H9 (cell line): ENCODE results near the gene ANKRD16. TPM values are rescaled to one million over a fixed set of nuclear protein-coding genes. Genes with fewer than 3 reads are reported as not detected.

Source experiments
- DNase-seq: peaks from one replicate; pipeline ENCODE4 v3.0.0-alpha.2; 2017
- H2AFZ ChIP-seq: one replicate; pipeline ENCODE4 v1.6.1; 2013; ENCODE audit warnings: mild to moderate bottlenecking, low read length, control low read depth, moderate library complexity
- H2AK5ac ChIP-seq: 2 replicates; pipeline ENCODE4 v1.6.1; 2013; ENCODE audit warnings: low read length, control low read depth, mixed read lengths; ENCODE audit not compliant: insufficient read length
- H2BK120ac ChIP-seq: one replicate; pipeline ENCODE4 v1.6.1; 2013; ENCODE audit warnings: low read depth, mild to moderate bottlenecking, low read length, control low read depth, inconsistent platforms; ENCODE audit not compliant: poor library complexity, severe bottlenecking
- H2BK12ac ChIP-seq: 2 replicates; pipeline ENCODE4 v1.6.1; 2013; ENCODE audit warnings: low read length, control low read depth, mixed read lengths, low read depth; ENCODE audit not compliant: insufficient read length
- H2BK15ac ChIP-seq: 2 replicates; pipeline ENCODE4 v1.6.1; 2013; ENCODE audit warnings: low read depth, low read length, control low read depth
- H2BK20ac ChIP-seq: one replicate; pipeline ENCODE4 v1.6.1; 2013; ENCODE audit warnings: low read depth, mild to moderate bottlenecking, low read length, control low read depth, inconsistent platforms; ENCODE audit not compliant: poor library complexity, severe bottlenecking
- H2BK5ac ChIP-seq: 2 replicates; pipeline ENCODE4 v1.6.1; 2013; ENCODE audit warnings: low read length, control low read depth, mixed read lengths; ENCODE audit not compliant: insufficient read length
- H3K14ac ChIP-seq: 2 replicates; pipeline ENCODE4 v1.6.1; 2013; ENCODE audit warnings: low read length, control low read depth; ENCODE audit not compliant: insufficient read depth
- H3K18ac ChIP-seq: 2 replicates; pipeline ENCODE4 v1.6.1; 2013; ENCODE audit warnings: low read depth, mild to moderate bottlenecking, mixed read lengths, low read length, control low read depth; ENCODE audit not compliant: insufficient read length
- H3K23ac ChIP-seq: 2 replicates; pipeline ENCODE4 v1.6.1; 2013; ENCODE audit warnings: low read length, control low read depth, mixed read lengths, low read depth; ENCODE audit not compliant: insufficient read length
- H3K23me2 ChIP-seq: 2 replicates; pipeline ENCODE4 v1.6.1; 2013; ENCODE audit warnings: low read depth, mild to moderate bottlenecking, mixed read lengths, low read length, control low read depth; ENCODE audit not compliant: insufficient read length, poor library complexity, severe bottlenecking
- H3K27ac ChIP-seq: 2 replicates; pipeline ENCODE4 v1.5.1; 2013; ENCODE audit warnings: low read length, control low read depth, mixed read lengths, low read depth; ENCODE audit not compliant: insufficient read length
- H3K27me3 ChIP-seq: 2 replicates; pipeline ENCODE4 v1.6.1; 2013; ENCODE audit warnings: low read length, control low read depth, inconsistent platforms; ENCODE audit not compliant: insufficient read depth
- H3K4ac ChIP-seq: 2 replicates; pipeline ENCODE4 v1.6.1; 2013; ENCODE audit warnings: low read depth, mild to moderate bottlenecking, control low read depth, inconsistent platforms, low read length, moderate library complexity
- H3K4me1 ChIP-seq: 2 replicates; pipeline ENCODE4 v1.6.1; 2013; ENCODE audit warnings: low read length, control low read depth, inconsistent platforms; ENCODE audit not compliant: insufficient read depth
- H3K4me2 ChIP-seq: 2 replicates; pipeline ENCODE4 v1.6.1; 2013; ENCODE audit warnings: low read length, control low read depth, mixed read lengths; ENCODE audit not compliant: insufficient read length, insufficient read depth
- H3K56ac ChIP-seq: 2 replicates; pipeline ENCODE4 v1.6.1; 2013; ENCODE audit warnings: low read depth, mild to moderate bottlenecking, mixed read lengths, low read length, control low read depth; ENCODE audit not compliant: insufficient read length
- H3K79me1 ChIP-seq: 2 replicates; pipeline ENCODE4 v1.6.1; 2013; ENCODE audit warnings: low read depth, mild to moderate bottlenecking, moderate library complexity, low read length, control low read depth, inconsistent platforms; ENCODE audit not compliant: insufficient read depth, poor library complexity, severe bottlenecking
- H3K79me2 ChIP-seq: 2 replicates; pipeline ENCODE4 v1.6.1; 2013; ENCODE audit warnings: low read length, control low read depth, inconsistent platforms; ENCODE audit not compliant: insufficient read depth
- H3K9ac ChIP-seq: 2 replicates; pipeline ENCODE4 v1.6.1; 2013; ENCODE audit warnings: low read length, control low read depth, mixed read lengths; ENCODE audit not compliant: insufficient read length; ENCODE audit errors: extremely low read depth
- H3K9me3 ChIP-seq: one replicate; pipeline ENCODE4 v1.6.1; 2013; ENCODE audit warnings: low read depth, low read length, inconsistent platforms; ENCODE audit not compliant: control insufficient read depth
- H3T11ph ChIP-seq: one replicate; pipeline ENCODE4 v1.6.1; 2013; ENCODE audit warnings: mild to moderate bottlenecking, low read length, control low read depth, inconsistent platforms
- H4K20me1 ChIP-seq: one replicate; pipeline ENCODE4 v1.6.1; 2013; ENCODE audit not compliant: control insufficient read depth, insufficient read length, insufficient read depth
- H4K5ac ChIP-seq: 2 replicates; pipeline ENCODE4 v1.6.1; 2013; ENCODE audit warnings: low read depth, mild to moderate bottlenecking, mixed read lengths, low read length, control low read depth; ENCODE audit not compliant: insufficient read length
- H4K8ac ChIP-seq: replicated peaks from 2 replicates; pipeline ENCODE4 v1.6.1; 2013; ENCODE audit warnings: low read length, control low read depth, mixed read lengths, low read depth; ENCODE audit not compliant: insufficient read length
- H4K91ac ChIP-seq: 2 replicates; pipeline ENCODE4 v1.6.1; 2013; ENCODE audit warnings: low read depth, mild to moderate bottlenecking, moderate library complexity, mixed read lengths, low read length, control low read depth; ENCODE audit not compliant: insufficient read length
- H3K27ac Mint-ChIP-seq, 3 experiments: 2 replicates in 2 of 3; 3 replicates in 1 of 3; pipeline ENCODE4 v1.8.0; 2020 to 2021; ENCODE audit warnings: mixed read lengths in 3 of 3, mild to moderate bottlenecking in 1 of 3, moderate library complexity in 1 of 3
- H3K27me3 Mint-ChIP-seq: 2 replicates; pipeline ENCODE4 v1.8.0; 2021; ENCODE audit warnings: low read depth, mild to moderate bottlenecking, moderate library complexity, mixed read lengths
- H3K36me3 Mint-ChIP-seq, 3 experiments: 2 replicates in 2 of 3; 3 replicates in 1 of 3; pipeline ENCODE4 v1.8.0; 2020 to 2021; ENCODE audit warnings: low read depth in 3 of 3, mixed read lengths in 3 of 3; ENCODE audit not compliant: insufficient read depth in 1 of 3
- H3K4me1 Mint-ChIP-seq, 2 experiments: 2 replicates each; pipeline ENCODE4 v1.8.0; 2020; ENCODE audit warnings: mixed read lengths in 2 of 2
- H3K4me3 Mint-ChIP-seq, 2 experiments: 2 replicates in 1 of 2; 3 replicates in 1 of 2; pipeline ENCODE4 v1.8.0; 2020 to 2021; ENCODE audit warnings: mild to moderate bottlenecking in 2 of 2, mixed read lengths in 2 of 2, moderate library complexity in 1 of 2
- H3K9me3 Mint-ChIP-seq, 2 experiments: 2 replicates in 1 of 2; 3 replicates in 1 of 2; pipeline ENCODE4 v1.8.0; 2020; ENCODE audit warnings: mild to moderate bottlenecking in 2 of 2, mixed read lengths in 2 of 2, moderate library complexity in 1 of 2
- CTCF ChIP-seq: fragments of 200-600 bp; sonication (generic); conservative IDR thresholded peaks from 3 replicates; pipeline ENCODE4 v1.8.0; 2021; ENCODE audit warnings: antibody characterized with exemption, mild to moderate bottlenecking
- WGBS: extraction: QIAGEN DNeasy Blood & Tissue Kit; methylation state at CpG from one replicate; pipeline ENCODE4 v1.1.7; 2013; ENCODE audit warnings: missing lambda C conversion rate, low lambda C conversion rate, mixed read lengths; ENCODE audit not compliant: insufficient read length; ENCODE audit errors: extremely low coverage; 5-methylcytosine and 5-hydroxymethylcytosine counted together
- total RNA-seq: library from RNA; stranded (reverse); gene quantifications from 2 replicates; pipeline ENCODE4 v1.2.1, GENCODE V29; 2021

The ANKRD16 gene
- total RNA-seq, 1 experiment from 2014 or later = 11.4 TPM

GRCh38 chr10:5843686-5844344, 45.9 kb downstream of the ANKRD16 start:
- Histone ChIP-seq H3K9me3 (no peaks in the 10 kb centered on the region), H2BK15ac (no peak overlapping the region), H2BK12ac (no peak overlapping the region), H2AFZ (no peak overlapping the region), H3K27me3 (no peaks in the 10 kb centered on the region), H3K14ac (no peak overlapping the region), H3K23ac (no peak overlapping the region), H4K91ac (no peak overlapping the region), H3K56ac (no peak overlapping the region), H3K4ac (no peak overlapping the region), H2BK120ac (no peak overlapping the region), H2BK5ac (no peak overlapping the region), H4K5ac (no peak overlapping the region), H3K79me1 (no peaks in the 10 kb centered on the region), H3K4me2 (no peak overlapping the region), H3K79me2 (no peaks in the 10 kb centered on the region), H3T11ph (no peak overlapping the region), H3K18ac (no peak overlapping the region), H4K20me1 (no peaks in the 10 kb centered on the region), H3K4me1 (no peaks in the 10 kb centered on the region), H3K23me2 (no peaks in the 10 kb centered on the region), H2AK5ac (no peak overlapping the region), H4K8ac (no peak overlapping the region), H3K9ac (no peak overlapping the region), H3K27ac (no peak overlapping the region), H2BK20ac (no peak overlapping the region)
- no peak for TF ChIP-seq CTCF
- Mint-ChIP-seq H3K27ac (no peak overlapping the region), H3K9me3 (no peaks in the 10 kb centered on the region), H3K27me3 (peaks cover 2% of the 10 kb centered on the region), H3K4me3 (no peak overlapping the region), H3K4me1 (peaks cover 10 to 11% of the 10 kb centered on the region in 2 experiments; a peak in 3 of 4 replicates), H3K36me3 (no peaks in the 10 kb centered on the region)
- DNase-seq = no peak
- WGBS = no CpG with 5 or more reads among the region's 4 CpGs
